Measurements from ENCODE around the gene EPHB2.

The EPHB2 gene

GRCh38 chr1:22778408-22778807, 67.8 kb downstream of the EPHB2 start:
- H3K27ac ChIP-seq (replicated peaks; ENCODE audit: low read length) = no peak overlapping the region
- no peaks in the 10 kb centered on the region for H3K36me3 ChIP-seq (replicated peaks in 1 of 2; ENCODE audit: control insufficient read depth in 2 of 2, insufficient read depth in 2 of 2, low read length in 2 of 2)
- H3K23ac ChIP-seq (ENCODE audit: low read depth, low read length, poor library complexity) = no peak overlapping the region
- H4K91ac ChIP-seq (ENCODE audit: low read depth, low read length, poor library complexity) = no peak overlapping the region
- H3K4me2 ChIP-seq (ENCODE audit: insufficient read depth, low read length, poor library complexity, severe bottlenecking) = no peak overlapping the region
- H2BK15ac ChIP-seq (ENCODE audit: low read length) = no peak overlapping the region
- no peak overlapping the region for H2BK120ac ChIP-seq (ENCODE audit: low read depth, low read length)
- H4K8ac ChIP-seq (ENCODE audit: low read depth, low read length) = no peak overlapping the region
- no peak overlapping the region for H3K14ac ChIP-seq (ENCODE audit: low read length)
- peak overlapping the region; percentile 77 for H2AK5ac ChIP-seq (ENCODE audit: low read depth, low read length)
- no peaks in the 10 kb centered on the region for H3K9me3 ChIP-seq (replicated peaks in 1 of 2; ENCODE audit: control insufficient read depth in 2 of 2, insufficient read depth in 1 of 2, low read depth in 1 of 2, low read length in 2 of 2)
- peak overlapping the region; percentile 28 for H2BK12ac ChIP-seq (ENCODE audit: low read length)
- no peaks in the 10 kb centered on the region for H3K27me3 ChIP-seq (ENCODE audit: control insufficient read depth in 3 of 3, insufficient read depth in 3 of 3, low read depth in 1 of 3, low read length in 3 of 3)
- no peak overlapping the region for H3K4me3 ChIP-seq (ENCODE audit: low read length in 2 of 2)
- H3K79me1 ChIP-seq (ENCODE audit: low read depth, low read length) = peaks cover 2% of the 10 kb centered on the region
- H3K9ac ChIP-seq (ENCODE audit: low read depth, low read length, poor library complexity) = no peak overlapping the region
- H3K18ac ChIP-seq (ENCODE audit: low read length) = peak overlapping the region; percentile 11
- no peak overlapping the region for H3K4ac ChIP-seq (ENCODE audit: low read length)
- H2AFZ ChIP-seq (ENCODE audit: low read length) = peak overlapping the region; percentile 50
- WGBS, 2 donors (ENCODE audit: extremely low coverage in 2 of 2, insufficient read length in 2 of 2, insufficient replicate concordance in 1 of 2) = no CpG with 5 or more reads among the region's 2 CpGs
- peak overlapping the region; percentile 79 for H2BK5ac ChIP-seq (ENCODE audit: low read length)
- peaks cover 46 to 47% of the 10 kb centered on the region in 2 donors for H3K4me1 ChIP-seq (ENCODE audit: control insufficient read depth in 2 of 2, insufficient read depth in 1 of 2, low read depth in 1 of 2, low read length in 2 of 2)
- DNase-seq (ENCODE audit: low spot score) = no peak

- H2BK12ac ChIP-seq (ENCODE audit: low read length) = peak overlapping the region; percentile 28
- no peak overlapping the region for H3K14ac ChIP-seq (ENCODE audit: low read length)
- H2BK15ac ChIP-seq (ENCODE audit: low read length) = no peak overlapping the region
- peak overlapping the region; percentile 79 for H2BK5ac ChIP-seq (ENCODE audit: low read length)
- peak overlapping the region; percentile 50 for H2AFZ ChIP-seq (ENCODE audit: low read length)
- no peak overlapping the region for H3K4me2 ChIP-seq (ENCODE audit: insufficient read depth, low read length, poor library complexity, severe bottlenecking)
- H3K36me3 ChIP-seq (replicated peaks in 1 of 2; ENCODE audit: control insufficient read depth in 2 of 2, insufficient read depth in 2 of 2, low read length in 2 of 2) = peaks cover under 1% of the 10 kb centered on the region in 2 donors
- no peak overlapping the region for H4K8ac ChIP-seq (ENCODE audit: low read depth, low read length)
- peak overlapping the region; percentile 1 for H3K18ac ChIP-seq (ENCODE audit: low read length)
- H3K27me3 ChIP-seq (ENCODE audit: control insufficient read depth in 3 of 3, insufficient read depth in 3 of 3, low read depth in 1 of 3, low read length in 3 of 3) = no peaks in the 10 kb centered on the region
- peaks cover 2% of the 10 kb centered on the region for H3K79me1 ChIP-seq (ENCODE audit: low read depth, low read length)
- peaks cover 46% of the 10 kb centered on the region in 2 donors for H3K4me1 ChIP-seq (ENCODE audit: control insufficient read depth in 2 of 2, insufficient read depth in 1 of 2, low read depth in 1 of 2, low read length in 2 of 2)
- no CpG with 5 or more reads among the region's 9 CpGs for WGBS, 2 donors (ENCODE audit: extremely low coverage in 2 of 2, insufficient read length in 2 of 2, insufficient replicate concordance in 1 of 2)
- H3K23ac ChIP-seq (ENCODE audit: low read depth, low read length, poor library complexity) = no peak overlapping the region
- no peak overlapping the region for H4K91ac ChIP-seq (ENCODE audit: low read depth, low read length, poor library complexity)
- no peak for DNase-seq (ENCODE audit: low spot score)
- no peak overlapping the region for H3K9ac ChIP-seq (ENCODE audit: low read depth, low read length, poor library complexity)
- H3K4me3 ChIP-seq (ENCODE audit: low read length in 2 of 2) = no peak overlapping the region
- no peaks in the 10 kb centered on the region for H3K9me3 ChIP-seq (replicated peaks in 1 of 2; ENCODE audit: control insufficient read depth in 2 of 2, insufficient read depth in 1 of 2, low read depth in 1 of 2, low read length in 2 of 2)
- H2AK5ac ChIP-seq (ENCODE audit: low read depth, low read length) = peak overlapping the region; percentile 77
- H3K4ac ChIP-seq (ENCODE audit: low read length) = no peak overlapping the region
- H3K27ac ChIP-seq (replicated peaks; ENCODE audit: low read length) = no peak overlapping the region
- no peak overlapping the region for H2BK120ac ChIP-seq (ENCODE audit: low read depth, low read length)
Observed at GRCh38 chr1:22778862-22779520, 68.4 kb downstream of the EPHB2 start.

GRCh38 chr1:22780696-22781095, 70.1 kb downstream of the EPHB2 start:
- Histone ChIP-seq H2BK12ac (ENCODE audit: low read length) (no peak overlapping the region), H3K79me1 (ENCODE audit: low read depth, low read length) (peaks cover 2% of the 10 kb centered on the region), H3K4ac (ENCODE audit: low read length) (no peak overlapping the region), H3K4me1 (ENCODE audit: control insufficient read depth in 2 of 2, insufficient read depth in 1 of 2, low read depth in 1 of 2, low read length in 2 of 2) (peaks cover 40 to 41% of the 10 kb centered on the region in 2 donors), H2AFZ (ENCODE audit: low read length) (no peak overlapping the region), H4K8ac (ENCODE audit: low read depth, low read length) (no peak overlapping the region), H3K18ac (ENCODE audit: low read length) (no peak overlapping the region), H2BK120ac (ENCODE audit: low read depth, low read length) (no peak overlapping the region), H2AK5ac (ENCODE audit: low read depth, low read length) (no peak overlapping the region), H4K91ac (ENCODE audit: low read depth, low read length, poor library complexity) (no peak overlapping the region), H3K14ac (ENCODE audit: low read length) (no peak overlapping the region), H3K4me2 (ENCODE audit: insufficient read depth, low read length, poor library complexity, severe bottlenecking) (no peak overlapping the region), H3K27me3 (ENCODE audit: control insufficient read depth in 3 of 3, insufficient read depth in 3 of 3, low read depth in 1 of 3, low read length in 3 of 3) (no peaks in the 10 kb centered on the region), H3K4me3 (ENCODE audit: low read length in 2 of 2) (no peak overlapping the region), H2BK15ac (ENCODE audit: low read length) (no peak overlapping the region), H3K23ac (ENCODE audit: low read depth, low read length, poor library complexity) (no peak overlapping the region), H2BK5ac (ENCODE audit: low read length) (no peak overlapping the region), H3K9ac (ENCODE audit: low read depth, low read length, poor library complexity) (no peak overlapping the region), H3K36me3 (replicated peaks in 1 of 2; ENCODE audit: control insufficient read depth in 2 of 2, insufficient read depth in 2 of 2, low read length in 2 of 2) (peaks cover 4 to 13% of the 10 kb centered on the region in 2 donors), H3K9me3 (replicated peaks in 1 of 2; ENCODE audit: control insufficient read depth in 2 of 2, insufficient read depth in 1 of 2, low read depth in 1 of 2, low read length in 2 of 2) (no peaks in the 10 kb centered on the region), H3K27ac (replicated peaks; ENCODE audit: low read length) (no peak overlapping the region)
- DNase-seq (ENCODE audit: low spot score) = peak; percentile 73
- no CpG with 5 or more reads among the region's 14 CpGs for WGBS, 2 donors (ENCODE audit: extremely low coverage in 2 of 2, insufficient read length in 2 of 2, insufficient replicate concordance in 1 of 2)

- Histone ChIP-seq H3K4ac (ENCODE audit: low read length) (no peak overlapping the region), H4K91ac (ENCODE audit: low read depth, low read length, poor library complexity) (no peak overlapping the region), H3K27ac (replicated peaks; ENCODE audit: low read length) (peak overlapping the region; percentile 60), H2BK120ac (ENCODE audit: low read depth, low read length) (no peak overlapping the region), H2BK12ac (ENCODE audit: low read length) (no peak overlapping the region), H3K4me3 (ENCODE audit: low read length in 2 of 2) (no peak overlapping the region), H3K79me1 (ENCODE audit: low read depth, low read length) (peaks cover 2% of the 10 kb centered on the region), H3K27me3 (ENCODE audit: control insufficient read depth in 3 of 3, insufficient read depth in 3 of 3, low read depth in 1 of 3, low read length in 3 of 3) (no peaks in the 10 kb centered on the region), H2AFZ (ENCODE audit: low read length) (no peak overlapping the region), H4K8ac (ENCODE audit: low read depth, low read length) (no peak overlapping the region), H2AK5ac (ENCODE audit: low read depth, low read length) (peak overlapping the region; percentile 42), H3K36me3 (replicated peaks in 1 of 2; ENCODE audit: control insufficient read depth in 2 of 2, insufficient read depth in 2 of 2, low read length in 2 of 2) (peaks cover 4 to 13% of the 10 kb centered on the region in 2 donors), H2BK15ac (ENCODE audit: low read length) (no peak overlapping the region), H3K4me1 (ENCODE audit: control insufficient read depth in 2 of 2, insufficient read depth in 1 of 2, low read depth in 1 of 2, low read length in 2 of 2) (peaks cover 32 to 35% of the 10 kb centered on the region in 2 donors), H3K4me2 (ENCODE audit: insufficient read depth, low read length, poor library complexity, severe bottlenecking) (peak overlapping the region; percentile 34), H3K23ac (ENCODE audit: low read depth, low read length, poor library complexity) (no peak overlapping the region), H3K9ac (ENCODE audit: low read depth, low read length, poor library complexity) (no peak overlapping the region), H2BK5ac (ENCODE audit: low read length) (peak overlapping the region; percentile 60), H3K14ac (ENCODE audit: low read length) (no peak overlapping the region), H3K18ac (ENCODE audit: low read length) (peak overlapping the region; percentile 84), H3K9me3 (replicated peaks in 1 of 2; ENCODE audit: control insufficient read depth in 2 of 2, insufficient read depth in 1 of 2, low read depth in 1 of 2, low read length in 2 of 2) (no peaks in the 10 kb centered on the region)
- no CpG with 5 or more reads among the region's 4 CpGs for WGBS, 2 donors (ENCODE audit: extremely low coverage in 2 of 2, insufficient read length in 2 of 2, insufficient replicate concordance in 1 of 2)
- peak; percentile 58 for DNase-seq (ENCODE audit: low spot score)
Observed at GRCh38 chr1:22781483-22781882, 70.8 kb downstream of the EPHB2 start.

Data from neuronal stem cell (in vitro differentiated cells).